Suprapubic skin (tissue), 3 donors: ENCODE data around the gene APMAP.

Source experiments
- POLR2A ChIP-seq, 2 donors: fragments of 450-650 bp; IDR thresholded peaks; one replicate each; pipeline ENCODE4 v1.6.1; 2017; ENCODE audit warnings: antibody characterized with exemption in 2 of 2, mild to moderate bottlenecking in 2 of 2, moderate library complexity in 2 of 2
- TF ChIP-seq, protein P1 (sequence below), 2 donors: fragments of 200-600 bp in 1 of 2; fragments of 450-650 bp in 1 of 2; sonication (generic) in 1 of 2; IDR thresholded peaks; one replicate each; pipeline ENCODE4 v1.5.1; 2016 to 2019; ENCODE audit warnings: antibody characterized with exemption in 2 of 2, mild to moderate bottlenecking in 1 of 2, moderate library complexity in 1 of 2

GRCh38 chr20:24966317-24967012 lies 26.1 kb downstream of the APMAP start:
- TF ChIP-seq, protein P1, sequence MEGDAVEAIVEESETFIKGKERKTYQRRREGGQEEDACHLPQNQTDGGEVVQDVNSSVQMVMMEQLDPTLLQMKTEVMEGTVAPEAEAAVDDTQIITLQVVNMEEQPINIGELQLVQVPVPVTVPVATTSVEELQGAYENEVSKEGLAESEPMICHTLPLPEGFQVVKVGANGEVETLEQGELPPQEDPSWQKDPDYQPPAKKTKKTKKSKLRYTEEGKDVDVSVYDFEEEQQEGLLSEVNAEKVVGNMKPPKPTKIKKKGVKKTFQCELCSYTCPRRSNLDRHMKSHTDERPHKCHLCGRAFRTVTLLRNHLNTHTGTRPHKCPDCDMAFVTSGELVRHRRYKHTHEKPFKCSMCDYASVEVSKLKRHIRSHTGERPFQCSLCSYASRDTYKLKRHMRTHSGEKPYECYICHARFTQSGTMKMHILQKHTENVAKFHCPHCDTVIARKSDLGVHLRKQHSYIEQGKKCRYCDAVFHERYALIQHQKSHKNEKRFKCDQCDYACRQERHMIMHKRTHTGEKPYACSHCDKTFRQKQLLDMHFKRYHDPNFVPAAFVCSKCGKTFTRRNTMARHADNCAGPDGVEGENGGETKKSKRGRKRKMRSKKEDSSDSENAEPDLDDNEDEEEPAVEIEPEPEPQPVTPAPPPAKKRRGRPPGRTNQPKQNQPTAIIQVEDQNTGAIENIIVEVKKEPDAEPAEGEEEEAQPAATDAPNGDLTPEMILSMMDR (IDR thresholded peaks at IDR 0.05): no peak
- no peak for TF ChIP-seq POLR2A (IDR thresholded peaks at IDR 0.05)
